SU-DHL-6 (cell line): Measurements from ENCODE around the gene APELA.

Experiments used
- CTCF ChIP-seq: fragments of 200-600 bp; sonication (generic); IDR thresholded peaks from one replicate; pipeline ENCODE4 v1.5.1; 2017; ENCODE audit warnings: antibody characterized with exemption, mild to moderate bottlenecking, low read length, moderate library complexity; ENCODE audit not compliant: insufficient read depth, poor library complexity, severe bottlenecking
- EZH2phosphoT487 ChIP-seq: fragments of 200-600 bp; sonication (generic), shearing (Covaris generic); conservative IDR thresholded peaks from 2 replicates; pipeline ENCODE4 v1.6.1; 2018; ENCODE audit warnings: mild to moderate bottlenecking, antibody characterized with exemption, low read length, moderate library complexity, mixed read lengths

- no peak for TF ChIP-seq CTCF
- no peak for TF ChIP-seq EZH2phosphoT487
Measured at GRCh38 chr4:164924670-164925238, 47.8 kb downstream of the APELA start.
